Fibroblast of pulmonary artery (primary cell): Measurements from ENCODE around the gene XPNPEP3.
"Not testable (repeated sequence)": the region's sequence is repeated elsewhere in the genome, so short reads cannot be mapped to it uniquely, and the experiment has no call there.

ENCODE experiments used
- DNase-seq: peaks from one replicate; pipeline ENCODE4 v3.0.0-alpha.2; 2010; ENCODE audit warnings: low read depth
- H3K4me3 ChIP-seq: replicated peaks from 2 replicates; pipeline ENCODE4 v1.5.1; 2011; ENCODE audit warnings: low read depth, mild to moderate bottlenecking, control low read depth, low read length, moderate library complexity
- TF ChIP-seq, protein P1 (sequence below): IDR thresholded peaks from 2 replicates; pipeline ENCODE4 v1.5.1; 2011; ENCODE audit warnings: mild to moderate bottlenecking, control low read depth, low read length, inconsistent platforms; ENCODE audit errors: missing control alignments

Gene XPNPEP3

DNA sequence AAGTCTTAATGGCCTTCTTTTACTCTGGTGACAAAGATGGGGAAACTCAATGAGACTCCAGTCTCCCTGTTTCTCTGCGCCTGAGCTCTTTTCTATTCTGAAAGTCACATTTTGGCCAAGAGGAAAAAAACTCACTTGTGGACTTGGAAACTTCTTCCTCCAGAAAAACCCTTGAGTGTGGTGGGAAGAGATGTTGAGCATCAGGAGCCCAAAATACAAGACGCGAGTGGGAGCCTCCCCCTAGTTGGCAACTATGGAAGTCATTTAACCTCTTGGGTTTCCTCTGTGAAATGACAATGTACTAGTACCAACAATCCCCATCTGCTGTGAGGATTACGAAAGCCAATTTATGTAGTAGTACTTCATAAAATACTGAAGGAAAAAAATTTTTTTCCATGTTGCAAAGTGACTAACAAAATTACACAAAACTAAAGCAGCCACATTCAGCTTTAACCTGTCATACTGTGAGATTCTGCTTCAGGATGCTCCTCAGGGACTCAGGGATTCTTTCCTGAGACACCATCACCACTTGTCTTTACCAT, 37.3 kb upstream of the XPNPEP3 start:
- TF ChIP-seq, protein P1, sequence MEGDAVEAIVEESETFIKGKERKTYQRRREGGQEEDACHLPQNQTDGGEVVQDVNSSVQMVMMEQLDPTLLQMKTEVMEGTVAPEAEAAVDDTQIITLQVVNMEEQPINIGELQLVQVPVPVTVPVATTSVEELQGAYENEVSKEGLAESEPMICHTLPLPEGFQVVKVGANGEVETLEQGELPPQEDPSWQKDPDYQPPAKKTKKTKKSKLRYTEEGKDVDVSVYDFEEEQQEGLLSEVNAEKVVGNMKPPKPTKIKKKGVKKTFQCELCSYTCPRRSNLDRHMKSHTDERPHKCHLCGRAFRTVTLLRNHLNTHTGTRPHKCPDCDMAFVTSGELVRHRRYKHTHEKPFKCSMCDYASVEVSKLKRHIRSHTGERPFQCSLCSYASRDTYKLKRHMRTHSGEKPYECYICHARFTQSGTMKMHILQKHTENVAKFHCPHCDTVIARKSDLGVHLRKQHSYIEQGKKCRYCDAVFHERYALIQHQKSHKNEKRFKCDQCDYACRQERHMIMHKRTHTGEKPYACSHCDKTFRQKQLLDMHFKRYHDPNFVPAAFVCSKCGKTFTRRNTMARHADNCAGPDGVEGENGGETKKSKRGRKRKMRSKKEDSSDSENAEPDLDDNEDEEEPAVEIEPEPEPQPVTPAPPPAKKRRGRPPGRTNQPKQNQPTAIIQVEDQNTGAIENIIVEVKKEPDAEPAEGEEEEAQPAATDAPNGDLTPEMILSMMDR, result no peak
- DNase-seq, result peak; percentile 49
- peak overlapping the region; percentile 99 for H3K4me3 ChIP-seq

DNA sequence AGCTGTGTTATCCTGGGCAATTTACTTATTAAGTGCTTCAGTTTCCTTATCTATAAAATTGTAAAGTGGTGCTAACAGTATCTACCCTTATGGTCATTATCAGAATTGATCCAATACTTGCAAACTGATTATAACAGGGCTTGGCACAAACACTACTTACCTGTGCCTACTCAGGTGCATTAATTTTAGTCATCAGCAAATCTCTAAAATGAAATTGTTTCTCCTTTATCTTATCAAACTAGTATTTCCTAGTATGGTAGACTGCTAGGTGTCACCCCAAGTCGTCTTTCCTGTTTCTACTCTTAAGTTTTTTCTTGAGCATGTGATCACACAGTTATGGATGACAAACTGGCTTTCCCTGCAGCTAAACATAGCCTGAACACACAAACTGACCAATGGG, 33.5 kb upstream of the XPNPEP3 start:
- no peak overlapping the region for H3K4me3 ChIP-seq
- TF ChIP-seq, protein P1, result no peak

DNA sequence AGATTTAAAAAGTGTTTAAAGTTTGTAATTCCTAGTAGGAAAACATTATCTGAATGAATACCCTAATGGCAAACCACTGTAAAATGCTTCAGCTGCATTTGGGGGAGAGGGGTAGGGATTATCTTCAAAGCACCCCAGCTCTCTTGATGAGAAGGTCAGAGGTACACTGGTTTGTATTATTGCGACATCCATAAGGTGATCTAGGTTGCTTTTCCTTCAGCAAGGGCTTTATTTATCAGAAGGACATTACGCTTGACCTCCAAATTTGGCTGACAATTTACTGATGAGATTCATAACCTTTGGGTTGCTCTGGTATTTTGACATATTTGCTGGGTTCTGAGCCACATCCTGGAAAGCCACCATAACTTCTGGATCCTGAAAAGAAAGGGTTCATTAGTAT, 30.7 kb upstream of the XPNPEP3 start:
- H3K4me3 ChIP-seq, DNase-seq: not testable (repeated sequence)

More for the DNA sequence above, 33.5 kb upstream of the XPNPEP3 start:
- no peak for DNase-seq

DNA sequence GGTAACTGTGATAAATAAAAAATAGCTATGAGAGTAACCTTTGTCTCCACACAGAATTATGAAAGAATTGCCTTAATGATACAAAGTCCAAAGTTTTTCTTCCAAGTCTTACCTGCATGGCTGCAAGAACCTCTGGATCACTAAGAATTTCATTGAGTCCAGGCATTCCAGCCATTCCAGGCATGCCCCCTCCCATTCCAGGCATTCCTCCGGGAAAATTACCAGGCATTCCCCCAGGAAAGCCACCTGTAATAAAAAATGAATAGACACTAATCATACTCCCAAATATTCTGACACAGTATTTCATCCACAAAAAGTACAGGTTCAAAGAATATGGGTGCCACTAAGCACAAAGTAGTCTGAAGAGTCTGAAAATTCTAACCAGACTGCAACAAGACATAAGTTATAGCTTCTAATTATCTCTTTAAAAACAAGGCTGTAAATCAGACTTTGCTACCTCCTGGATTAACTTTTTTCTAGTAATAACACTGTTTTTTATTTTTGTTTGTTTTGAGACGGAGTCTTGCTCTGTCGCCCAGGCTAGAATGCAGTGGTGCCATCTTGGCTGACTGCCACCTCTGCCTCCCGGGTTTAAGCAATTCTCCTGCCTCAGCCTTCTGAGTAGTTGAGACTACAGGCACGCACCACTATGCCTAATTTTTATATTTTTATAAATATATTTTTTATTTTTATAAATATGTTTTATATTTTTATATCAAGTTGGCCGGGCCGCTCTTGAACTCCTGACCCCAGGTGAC, 29.8 kb upstream of the XPNPEP3 start:
- no peak for DNase-seq
- no peak overlapping the region for H3K4me3 ChIP-seq
- TF ChIP-seq, protein P1, result no peak

DNA sequence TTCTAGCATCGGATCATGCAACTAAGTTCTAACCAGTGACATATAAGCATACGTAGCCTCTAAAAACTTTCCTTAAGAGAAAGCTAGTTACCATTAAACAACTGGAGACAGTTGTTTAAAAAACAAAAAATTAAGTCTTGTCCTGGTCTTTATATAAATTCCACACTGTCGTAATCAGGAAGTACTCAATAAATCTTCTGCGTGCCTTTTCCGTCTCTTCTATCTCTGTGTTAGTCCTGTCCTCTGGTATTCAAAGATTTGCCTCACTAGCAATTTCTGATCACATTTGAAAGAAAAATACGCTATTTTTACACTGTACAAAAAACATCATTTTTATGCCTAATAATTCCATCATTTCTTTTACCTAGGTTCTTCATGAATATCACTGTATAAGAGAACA, 27.8 kb upstream of the XPNPEP3 start:
- TF ChIP-seq, protein P1, result no peak

DNA sequence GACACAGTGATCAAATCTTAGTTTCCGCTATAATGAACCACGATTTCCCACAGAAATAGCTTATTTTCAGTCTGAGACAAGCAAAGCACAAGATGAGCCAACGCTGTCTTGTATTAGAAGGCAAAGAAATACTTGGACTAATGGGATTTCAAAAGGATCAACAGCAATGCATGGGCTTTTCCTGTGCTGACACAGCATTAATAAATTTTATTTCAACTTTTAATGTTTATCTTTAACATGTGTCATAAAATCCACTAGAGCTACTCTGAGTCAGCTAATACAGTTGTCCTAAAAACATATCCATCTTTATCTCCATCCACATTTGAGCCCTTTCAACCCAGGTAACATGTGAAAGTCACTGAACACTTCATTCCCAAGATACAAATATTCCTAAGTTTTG, 22.3 kb upstream of the XPNPEP3 start:
- DNase-seq, result no peak
- TF ChIP-seq, protein P1, result no peak
- no peak overlapping the region for H3K4me3 ChIP-seq

More for the DNA sequence above, 27.8 kb upstream of the XPNPEP3 start:
- DNase-seq, result no peak
- H3K4me3 ChIP-seq, result no peak overlapping the region

DNA sequence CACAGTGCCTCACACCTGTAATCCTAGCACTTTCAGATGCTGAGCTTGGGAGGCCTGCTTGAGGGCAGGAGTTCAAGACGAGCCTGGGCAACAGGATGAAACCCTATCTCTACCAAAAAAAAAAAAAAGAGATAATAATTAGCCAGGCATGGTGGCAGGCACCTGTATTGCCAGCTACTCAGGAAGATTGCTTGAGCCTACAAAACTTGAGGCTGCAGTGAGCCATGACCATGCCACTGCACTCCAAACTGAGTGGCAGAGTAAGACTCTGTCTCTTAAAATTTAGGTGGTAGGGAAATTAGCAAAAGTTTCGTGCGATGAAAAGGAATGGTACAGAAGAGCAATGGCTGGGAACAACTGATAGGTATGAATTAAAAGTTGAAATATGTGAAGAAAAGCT, 18.5 kb upstream of the XPNPEP3 start:
- no peak overlapping the region for H3K4me3 ChIP-seq
- TF ChIP-seq, protein P1, result no peak
- DNase-seq, result no peak
